H1 (cell line): Measurements from ENCODE around the gene NAT9. TPM values are rescaled to one million over a fixed set of nuclear protein-coding genes. Genes with fewer than 3 reads are reported as not detected.

Source experiments
- CTCF ChIA-PET: fragments of 300-600 bp; sonication (Branson Sonifier 250); formaldehyde crosslinking; loops from one replicate; lab custom pipeline; 2021; ENCODE audit not compliant: partially characterized antibody; lab: Charles Lee
- POLR2A ChIA-PET: fragments of 300-600 bp; sonication (Branson Sonifier 250); formaldehyde crosslinking; loops from one replicate; lab custom pipeline; 2021; ENCODE audit warnings: inconsistent platforms; ENCODE audit not compliant: partially characterized antibody; lab: Charles Lee
- DNase-seq, 2 experiments: peaks; one replicate each; pipeline versions ENCODE4 v3.0.0 to v3.0.0-alpha.2; 2010 to 2022; ENCODE audit warnings: low spot score in 2 of 2, low read depth in 1 of 2, mixed read lengths in 1 of 2
- FAIRE-seq: peaks from 2 replicates; lab custom pipeline; 2011; peaks lifted over from hg19 to GRCh38; lab: Jason Lieb, UNC
- H2AFZ ChIP-seq: 2 replicates; pipeline ENCODE4 v1.8.1; 2012; ENCODE audit warnings: low read length, inconsistent platforms
- H2AK5ac ChIP-seq: 2 replicates; pipeline ENCODE4 v1.6.1; 2013; ENCODE audit warnings: low read depth, low read length
- H2BK120ac ChIP-seq: replicated peaks from 2 replicates; pipeline ENCODE3; 2013; ENCODE audit warnings: low read depth, low read length, inconsistent platforms
- H2BK12ac ChIP-seq: 2 replicates; pipeline ENCODE4 v1.6.1; 2013; ENCODE audit warnings: low read depth, low read length
- H2BK15ac ChIP-seq: 2 replicates; pipeline ENCODE4 v1.6.1; 2013; ENCODE audit warnings: low read length
- H2BK20ac ChIP-seq: 2 replicates; pipeline ENCODE4 v1.6.1; 2013; ENCODE audit warnings: low read length
- H2BK5ac ChIP-seq: 2 replicates; pipeline ENCODE4 v1.6.1; 2013; ENCODE audit warnings: low read depth, low read length
- H3K14ac ChIP-seq: 2 replicates; pipeline ENCODE4 v1.6.1; 2013; ENCODE audit warnings: inconsistent platforms; ENCODE audit not compliant: insufficient read length
- H3K18ac ChIP-seq: 2 replicates; pipeline ENCODE4 v1.6.1; 2013; ENCODE audit warnings: low read length; ENCODE audit errors: extremely low read depth
- H3K23ac ChIP-seq: 2 replicates; pipeline ENCODE4 v1.6.1; 2013; ENCODE audit warnings: inconsistent platforms; ENCODE audit not compliant: insufficient read length
- H3K23me2 ChIP-seq: 2 replicates; pipeline ENCODE4 v1.6.1; 2013; ENCODE audit warnings: low read depth, low read length
- H3K27ac ChIP-seq: 2 replicates; pipeline ENCODE4 v1.6.1; 2011; ENCODE audit warnings: low read depth, low read length, inconsistent platforms
- H3K27me3 ChIP-seq, 4 experiments: replicated peaks in 1 of 4; 1 replicate in 1 of 4; 2 replicates in 3 of 4; pipeline versions ENCODE4 v1.6.1 to v1.8.1; 2011 to 2013; ENCODE audit warnings: low read length in 3 of 4, mild to moderate bottlenecking in 3 of 4, inconsistent platforms in 2 of 4, mixed read lengths in 2 of 4, moderate library complexity in 1 of 4; ENCODE audit not compliant: control insufficient read depth in 3 of 4, insufficient read depth in 3 of 4; ENCODE audit errors: extremely low read depth in 1 of 4
- H3K36me3 ChIP-seq, 4 experiments: 2 replicates each; pipeline versions ENCODE4 v1.6.1 to v1.8.1; 2011 to 2013; ENCODE audit warnings: mild to moderate bottlenecking in 4 of 4, low read length in 3 of 4, moderate library complexity in 2 of 4, control low read depth in 1 of 4, inconsistent platforms in 1 of 4; ENCODE audit not compliant: insufficient read depth in 4 of 4, control insufficient read depth in 2 of 4
- H3K4ac ChIP-seq: replicated peaks from 2 replicates; pipeline ENCODE3; 2013; ENCODE audit warnings: low read length, low read depth, mixed read lengths, inconsistent platforms; ENCODE audit not compliant: insufficient read length
- H3K4me1 ChIP-seq, 4 experiments: replicated peaks in 1 of 4; 1 replicate in 1 of 4; 2 replicates in 3 of 4; pipeline versions ENCODE4 v1.6.1 to v1.8.1; 2011 to 2013; ENCODE audit warnings: low read length in 3 of 4, inconsistent platforms in 2 of 4, mixed read lengths in 1 of 4; ENCODE audit not compliant: insufficient read depth in 4 of 4, control insufficient read depth in 3 of 4
- H3K4me2 ChIP-seq, 2 experiments: 2 replicates each; pipeline versions ENCODE4 v1.6.1 to v1.8.1; 2011 to 2013; ENCODE audit warnings: low read depth in 2 of 2, low read length in 2 of 2, control low read depth in 1 of 2, inconsistent platforms in 1 of 2, mild to moderate bottlenecking in 1 of 2; ENCODE audit not compliant: insufficient read depth in 1 of 2
- H3K4me3 ChIP-seq, 4 experiments: fragments of 200-600, 300-600 bp in 1 of 4; sonication (generic), shearing (Covaris generic), sonication (Bioruptor Twin) in 1 of 4; 2 replicates each; pipeline versions ENCODE4 v1.5.1 to v1.8.1; 2011 to 2016; ENCODE audit warnings: low read length in 4 of 4, low read depth in 3 of 4, control low read depth in 2 of 4, inconsistent platforms in 2 of 4, mild to moderate bottlenecking in 2 of 4, mixed read lengths in 1 of 4, moderate library complexity in 1 of 4; ENCODE audit not compliant: insufficient read depth in 2 of 4; ENCODE audit errors: extremely low read depth in 1 of 4
- H3K56ac ChIP-seq: replicated peaks from 2 replicates; pipeline ENCODE3; 2013; ENCODE audit warnings: low read depth, mild to moderate bottlenecking, mixed read lengths, low read length, inconsistent platforms; ENCODE audit not compliant: insufficient read length
- H3K79me1 ChIP-seq: 2 replicates; pipeline ENCODE4 v1.6.1; 2013; ENCODE audit warnings: low read depth, low read length, control low read depth
- H3K79me2 ChIP-seq, 2 experiments: 2 replicates each; pipeline versions ENCODE4 v1.6.1 to v1.8.1; 2012 to 2013; ENCODE audit warnings: low read length in 2 of 2, mild to moderate bottlenecking in 2 of 2, inconsistent platforms in 1 of 2; ENCODE audit not compliant: insufficient read depth in 2 of 2, control insufficient read depth in 1 of 2
- H3K9ac ChIP-seq, 4 experiments: replicated peaks in 1 of 4; 1 replicate in 1 of 4; 2 replicates in 3 of 4; pipeline versions ENCODE4 v1.6.1 to v1.8.1; 2011 to 2013; ENCODE audit warnings: low read depth in 3 of 4, low read length in 3 of 4, control low read depth in 2 of 4, mild to moderate bottlenecking in 2 of 4, moderate library complexity in 2 of 4, inconsistent platforms in 1 of 4; ENCODE audit errors: extremely low read depth in 1 of 4
- H3K9me3 ChIP-seq, 2 experiments: 2 replicates each; pipeline versions ENCODE4 v1.6.1 to v1.8.1; 2012 to 2013; ENCODE audit warnings: mild to moderate bottlenecking in 2 of 2, moderate library complexity in 2 of 2, control low read depth in 1 of 2, inconsistent platforms in 1 of 2, low read depth in 1 of 2, low read length in 1 of 2, mixed read lengths in 1 of 2; ENCODE audit not compliant: insufficient read depth in 2 of 2
- H4K20me1 ChIP-seq, 2 experiments: replicated peaks in 1 of 2; 2 replicates each; pipeline versions ENCODE3 to v1.8.1; 2011 to 2013; ENCODE audit warnings: inconsistent platforms in 2 of 2, low read length in 2 of 2, mild to moderate bottlenecking in 1 of 2; ENCODE audit not compliant: insufficient read depth in 2 of 2, control insufficient read depth in 1 of 2
- H4K5ac ChIP-seq: 2 replicates; pipeline ENCODE4 v1.6.1; 2013; ENCODE audit warnings: low read length, low read depth, mixed read lengths, inconsistent platforms; ENCODE audit not compliant: insufficient read length
- H4K8ac ChIP-seq: 2 replicates; pipeline ENCODE4 v1.8.0; 2013; ENCODE audit warnings: mild to moderate bottlenecking, moderate library complexity, low read length, inconsistent platforms; ENCODE audit not compliant: insufficient read depth; ENCODE audit errors: extremely low read depth
- H4K91ac ChIP-seq: replicated peaks from 2 replicates; pipeline ENCODE3; 2013; ENCODE audit warnings: low read length, mixed read lengths, inconsistent platforms; ENCODE audit not compliant: insufficient read length
- BACH1 ChIP-seq: IDR thresholded peaks from 2 replicates; pipeline ENCODE4 v1.6.1; 2012; ENCODE audit warnings: low read length, improper control_type of control experiment
- CBX5 ChIP-seq: fragments of 300-800, 300-1000 bp; sonication (generic); IDR thresholded peaks from 2 replicates; pipeline ENCODE4 v1.7.1; 2016; ENCODE audit warnings: antibody characterized with exemption, low read length, low read depth
- CHD2 ChIP-seq: IDR thresholded peaks from 2 replicates; pipeline ENCODE4 v1.6.1; 2012; ENCODE audit warnings: low read length, improper control_type of control experiment
- EP300 ChIP-seq, 2 experiments: IDR thresholded peaks; 1 replicate in 1 of 2; 2 replicates in 1 of 2; pipeline ENCODE4 v1.6.1; 2011 to 2012; ENCODE audit warnings: low read depth in 2 of 2, low read length in 2 of 2, mild to moderate bottlenecking in 2 of 2, borderline replicate concordance in 1 of 2, inconsistent platforms in 1 of 2, moderate library complexity in 1 of 2
- KDM1A ChIP-seq: fragments of 200-600, 300-600 bp; sonication (generic); IDR thresholded peaks from 2 replicates; pipeline ENCODE4 v1.7.1; 2016; ENCODE audit warnings: mild to moderate bottlenecking, low read length, borderline replicate concordance
- POU5F1 ChIP-seq: IDR thresholded peaks from 2 replicates; pipeline ENCODE4 v1.6.1; 2011; ENCODE audit warnings: low read depth, mild to moderate bottlenecking, low read length, moderate library complexity
- SIX5 ChIP-seq: IDR thresholded peaks from 2 replicates; pipeline ENCODE4 v1.6.1; 2011; ENCODE audit warnings: mild to moderate bottlenecking, low read depth, low read length
- SRF ChIP-seq: IDR thresholded peaks from 2 replicates; pipeline ENCODE4 v1.6.1; 2011; ENCODE audit warnings: mild to moderate bottlenecking, low read depth, low read length, moderate library complexity
- TAF7 ChIP-seq: optimal IDR thresholded peaks from 2 replicates; pipeline ENCODE3; 2011; ENCODE audit warnings: low read depth, mild to moderate bottlenecking, inconsistent platforms, low read length, moderate library complexity, borderline replicate concordance
- WGBS, 2 experiments: shearing (Covaris generic) in 1 of 2; methylation state at CpG; one replicate each; pipeline versions ENCODE4 v1.1.6 to v1.1.7; 2013 to 2015; ENCODE audit warnings: low lambda C conversion rate in 2 of 2, mixed read lengths in 2 of 2, inconsistent platforms in 1 of 2, low coverage in 1 of 2, missing lambda C conversion rate in 1 of 2; ENCODE audit not compliant: insufficient replicate concordance in 2 of 2, insufficient coverage in 1 of 2, insufficient read length in 1 of 2; ENCODE audit errors: extremely low coverage in 1 of 2, missing lambda C conversion rate in 1 of 2; 5-methylcytosine and 5-hydroxymethylcytosine counted together
- polyA plus RNA-seq, 7 experiments: library from polyadenylated mRNA; depleted of rRNA in 3 of 7; stranded (reverse) in 5 of 7; unstranded in 2 of 7; fragments of >200 nt in 5 of 7; fragments of 200-250 nt in 2 of 7; gene quantifications; 1 replicate in 5 of 7; 2 replicates in 1 of 7; 4 replicates in 1 of 7; pipeline versions ENCODE4 v1.2.1 to v1.2.3, GENCODE V29; 2011 to 2013; ENCODE audit warnings: missing spikeins in 2 of 7, mixed read lengths in 2 of 7
- total RNA-seq: library from RNA; stranded (reverse); fragmentation: NEBNext Ultra II Directional; extraction: Animal tissue kit (Norgen Biotek cat#: 25700); gene quantifications from 2 replicates; pipeline ENCODE4 v1.2.1, GENCODE V29; 2021
- TF ChIP-seq, protein P1 (sequence below): IDR thresholded peaks from 2 replicates; pipeline ENCODE4 v1.6.1; 2011; ENCODE audit warnings: low read length, improper control_type of control experiment

The NAT9 gene
- total and polyA plus RNA-seq, 2 of the 8 experiments (the other 6 are each of a cell fraction or from before 2014, with no cell fraction given): 32.3 to 42.7 TPM

DNA sequence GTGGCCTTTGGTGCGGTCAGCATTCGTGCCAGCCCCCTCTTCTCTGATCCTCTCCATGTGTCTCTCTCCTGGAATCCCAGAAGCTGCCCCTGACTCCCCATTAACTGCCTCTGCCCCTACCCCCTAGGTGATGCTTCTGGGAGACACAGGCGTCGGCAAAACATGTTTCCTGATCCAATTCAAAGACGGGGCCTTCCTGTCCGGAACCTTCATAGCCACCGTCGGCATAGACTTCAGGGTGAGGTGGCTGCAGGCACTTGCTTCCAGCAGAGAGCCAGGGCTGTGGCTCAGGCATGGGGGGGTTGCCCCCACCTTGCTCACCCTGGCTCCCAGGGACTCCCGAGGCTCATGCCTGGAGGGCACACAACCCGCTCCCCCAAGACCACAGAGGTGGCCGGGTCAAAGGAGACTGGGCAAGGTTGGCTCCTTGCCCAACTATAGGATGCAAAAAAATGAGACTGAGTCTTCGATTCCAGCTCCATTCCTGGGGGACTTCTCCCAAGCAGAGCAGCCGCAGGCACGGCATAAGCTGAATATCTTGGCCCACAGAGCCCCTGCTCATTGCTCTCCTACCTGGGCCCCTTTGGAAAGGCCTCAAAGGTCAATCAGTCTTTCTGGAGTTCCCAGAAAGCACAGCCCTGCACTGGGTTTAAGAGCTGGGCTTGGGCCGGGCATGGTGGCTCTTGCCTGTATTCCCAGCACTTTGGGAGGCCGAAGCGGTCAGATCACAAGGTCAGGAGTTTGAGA is 35.3 kb downstream of the NAT9 start:
- Histone ChIP-seq H3K36me3 (no peaks in the 10 kb centered on the region), H4K8ac (no peak overlapping the region), H4K91ac (no peak overlapping the region), H2AK5ac (no peak overlapping the region; the same call in 1 of the 2 replicates), H3K23ac (no peak overlapping the region), H3K4me2 (no peak overlapping the region), H3K18ac (no peak overlapping the region), H3K9ac (no peak overlapping the region), H2AFZ (no peak overlapping the region), H3K27me3 (peaks cover 0 to 3% (median 0%) of the 10 kb centered on the region in 4 experiments; a peak in 2 of 7 replicates), H3K9me3 (no peaks in the 10 kb centered on the region), H3K27ac (no peak overlapping the region), H3K4me3 (no peak overlapping the region), H4K20me1 (no peaks in the 10 kb centered on the region), H3K14ac (no peak overlapping the region), H3K4me1 (peaks cover 5 to 22% (median 15%) of the 10 kb centered on the region in 4 experiments), H2BK12ac (no peak overlapping the region), H2BK15ac (0 out of 2 replicates have a peak overlapping the region, but pooled peaks have one; percentile 2), H3K79me2 (no peaks in the 10 kb centered on the region), H2BK20ac (no peak overlapping the region), H3K4ac (no peak overlapping the region), H3K56ac (no peak overlapping the region), H2BK120ac (no peak overlapping the region), H4K5ac (no peak overlapping the region), H2BK5ac (no peak overlapping the region), H3K23me2 (peaks cover 12% of the 10 kb centered on the region; the same call in 1 of the 2 replicates), H3K79me1 (no peaks in the 10 kb centered on the region)
- ChIA-PET POLR2A (interaction anchor here (0.8 to 1.3 kb wide), 4 partner anchors 9 to 43 kb away, joined by 3 to 4 read pairs (median 3); no protein-coding TSS in a partner anchor), CTCF (interaction anchor here (0.7 to 5.7 kb wide), 13 partner anchors 9 to 220 kb away, joined by 3 to 45 read pairs (median 4); no protein-coding TSS in a partner anchor)
- WGBS, 2 experiments: 90% methylated on average over 17 of the region's 17 CpGs; no CpG with 5 or more reads in 1 of the 2 experiments
- FAIRE-seq: no peak
- DNase-seq: no peak
- no peak for TF ChIP-seq CBX5
- TF ChIP-seq CHD2: no peak
- TF ChIP-seq POU5F1: no peak
- TF ChIP-seq SIX5: no peak
- TF ChIP-seq BACH1: no peak
- TF ChIP-seq SRF: no peak
- no peak for TF ChIP-seq KDM1A
- TF ChIP-seq, protein P1, sequence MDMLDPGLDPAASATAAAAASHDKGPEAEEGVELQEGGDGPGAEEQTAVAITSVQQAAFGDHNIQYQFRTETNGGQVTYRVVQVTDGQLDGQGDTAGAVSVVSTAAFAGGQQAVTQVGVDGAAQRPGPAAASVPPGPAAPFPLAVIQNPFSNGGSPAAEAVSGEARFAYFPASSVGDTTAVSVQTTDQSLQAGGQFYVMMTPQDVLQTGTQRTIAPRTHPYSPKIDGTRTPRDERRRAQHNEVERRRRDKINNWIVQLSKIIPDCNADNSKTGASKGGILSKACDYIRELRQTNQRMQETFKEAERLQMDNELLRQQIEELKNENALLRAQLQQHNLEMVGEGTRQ: no peak
- no peak for TF ChIP-seq TAF7
- TF ChIP-seq EP300 (IDR thresholded peaks at IDR 0.05; ENCODE audit: borderline replicate concordance in 1 of 2, low read depth in 2 of 2, low read length in 2 of 2): no peak
